GM12801 (cell line): ENCODE results near the gene SLC26A4.

ENCODE experiments used
- CTCF ChIP-seq: IDR thresholded peaks from one replicate; pipeline ENCODE4 v1.5.1; 2011; ENCODE audit warnings: control low read depth; ENCODE audit not compliant: insufficient read length; ENCODE audit errors: extremely low read depth

SLC26A4 gene

GRCh38 chr7:107660381-107661080, at the start of gene SLC26A4:
Gene SLC26A4 (plus strand): TSS chr7:107660828. CDS start chr7:107661642, 814 bp downstream.
- TF ChIP-seq CTCF, result no peak

GRCh38 chr7:107613439-107613838, 47.2 kb upstream of the SLC26A4 start:
- no peak for TF ChIP-seq CTCF

- TF ChIP-seq CTCF, result no peak
Observed at GRCh38 chr7:107613948-107614347, 46.7 kb upstream of the SLC26A4 start.

GRCh38 chr7:107614425-107614824, 46.2 kb upstream of the SLC26A4 start:
- no peak for TF ChIP-seq CTCF

GRCh38 chr7:107615910-107616680, 44.5 kb upstream of the SLC26A4 start:
- no peak for TF ChIP-seq CTCF

- TF ChIP-seq CTCF, result no peak
Observed at GRCh38 chr7:107622429-107622828, 38.2 kb upstream of the SLC26A4 start.

GRCh38 chr7:107622894-107623293, 37.7 kb upstream of the SLC26A4 start:
- TF ChIP-seq CTCF, result no peak
